Right lobe of liver (tissue), 4 donors: ENCODE results near the gene MID1IP1.

ENCODE experiments used
- POLR2A ChIP-seq: fragments of 450-650 bp; IDR thresholded peaks from one replicate; pipeline ENCODE4 v1.6.1; 2017; ENCODE audit warnings: antibody characterized with exemption, mild to moderate bottlenecking
- TF ChIP-seq, protein P1 (sequence below), 4 donors: fragments of 200-600 bp in 3 of 4; fragments of 450-650 bp in 1 of 4; IDR thresholded peaks; one replicate each; pipeline versions ENCODE4 v1.5.1 to v1.8.0; 2016 to 2022; ENCODE audit warnings: antibody characterized with exemption in 4 of 4, mild to moderate bottlenecking in 2 of 4
- donor health status: DM: no; HTN: no; CAD: no.
- donor health status: DM: no; HTN: no; CAD: no.
- donor health status: DM: no; HTN: yes; CAD: no.

DNA sequence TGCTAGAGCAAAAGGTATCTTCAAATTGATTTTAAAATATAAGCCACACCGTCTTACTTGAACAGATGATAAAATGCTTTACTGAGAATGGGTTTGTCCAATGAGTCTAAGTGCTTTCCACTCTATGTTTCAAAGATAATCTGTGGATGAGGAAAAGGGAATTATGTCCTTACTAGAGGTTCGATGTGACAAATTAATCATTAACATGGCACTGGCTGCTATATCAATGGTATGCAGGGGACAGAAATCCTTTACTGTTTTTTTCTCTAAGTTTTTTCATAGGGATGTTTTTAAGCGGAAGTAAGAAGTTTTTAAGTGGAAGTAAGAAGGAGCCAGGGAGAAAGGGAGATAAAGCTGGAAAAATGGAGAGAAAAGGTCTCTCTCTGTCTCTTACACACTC lies 38.0 kb downstream of the MID1IP1 start:
- TF ChIP-seq, protein P1, sequence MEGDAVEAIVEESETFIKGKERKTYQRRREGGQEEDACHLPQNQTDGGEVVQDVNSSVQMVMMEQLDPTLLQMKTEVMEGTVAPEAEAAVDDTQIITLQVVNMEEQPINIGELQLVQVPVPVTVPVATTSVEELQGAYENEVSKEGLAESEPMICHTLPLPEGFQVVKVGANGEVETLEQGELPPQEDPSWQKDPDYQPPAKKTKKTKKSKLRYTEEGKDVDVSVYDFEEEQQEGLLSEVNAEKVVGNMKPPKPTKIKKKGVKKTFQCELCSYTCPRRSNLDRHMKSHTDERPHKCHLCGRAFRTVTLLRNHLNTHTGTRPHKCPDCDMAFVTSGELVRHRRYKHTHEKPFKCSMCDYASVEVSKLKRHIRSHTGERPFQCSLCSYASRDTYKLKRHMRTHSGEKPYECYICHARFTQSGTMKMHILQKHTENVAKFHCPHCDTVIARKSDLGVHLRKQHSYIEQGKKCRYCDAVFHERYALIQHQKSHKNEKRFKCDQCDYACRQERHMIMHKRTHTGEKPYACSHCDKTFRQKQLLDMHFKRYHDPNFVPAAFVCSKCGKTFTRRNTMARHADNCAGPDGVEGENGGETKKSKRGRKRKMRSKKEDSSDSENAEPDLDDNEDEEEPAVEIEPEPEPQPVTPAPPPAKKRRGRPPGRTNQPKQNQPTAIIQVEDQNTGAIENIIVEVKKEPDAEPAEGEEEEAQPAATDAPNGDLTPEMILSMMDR (IDR thresholded peaks at IDR 0.05) = no peak
- no peak for TF ChIP-seq POLR2A
